HAP-1 (cell line): ENCODE measurements around the gene ENPP7.
A peak's percentile ranks its signal among the peaks of the same experiment; 100 is the strongest.

Experiments
- DNase-seq, 2 experiments: peaks; one replicate each; pipeline ENCODE4 v3.0.0-alpha.2; 2016 to 2020; ENCODE audit warnings: low spot score in 2 of 2
- H3K27me3 ChIP-seq: fragments of 250-450 bp; sonication (Bioruptor Pico); 2 replicates; pipeline ENCODE4 v1.5.1; 2020; ENCODE audit warnings: low read depth, mild to moderate bottlenecking, moderate library complexity
- H3K36me3 ChIP-seq: fragments of 250-450 bp; sonication (Bioruptor Pico); replicated peaks from 2 replicates; pipeline ENCODE4 v1.5.1; 2020; ENCODE audit warnings: mild to moderate bottlenecking
- H3K4me1 ChIP-seq: fragments of 250-450 bp; sonication (Bioruptor Pico); 2 replicates; pipeline ENCODE4 v1.5.1; 2020; ENCODE audit warnings: mild to moderate bottlenecking
- H3K4me3 ChIP-seq: fragments of 250-450 bp; sonication (Bioruptor Pico); 2 replicates; pipeline ENCODE4 v1.5.1; 2020; ENCODE audit warnings: mild to moderate bottlenecking, moderate library complexity
- H3K9me3 ChIP-seq: fragments of 250-450 bp; sonication (Bioruptor Pico); 2 replicates; pipeline ENCODE4 v1.5.1; 2020; ENCODE audit warnings: mild to moderate bottlenecking, moderate library complexity
- in situ Hi-C: fragments of 300-500 bp; cut with MboI; formaldehyde crosslinking; loops from 3 replicates; pipeline ENCODE4 v1.14.3; 2020; ENCODE audit warnings: low sequenced_read_pairs, inconsistent platforms, mixed read lengths

The ENPP7 gene

GRCh38 chr17:79732804-79733691 is 2.3 kb downstream of the ENPP7 start:
- H3K4me1 ChIP-seq: no peaks in the 10 kb centered on the region; the same call in 1 of the 2 replicates
- no peaks in the 10 kb centered on the region for H3K27me3 ChIP-seq
- H3K9me3 ChIP-seq: no peaks in the 10 kb centered on the region
- DNase-seq: no peak
- H3K36me3 ChIP-seq: no peaks in the 10 kb centered on the region
- in situ Hi-C loops: no loop called here
- no peak overlapping the region for H3K4me3 ChIP-seq

DNA sequence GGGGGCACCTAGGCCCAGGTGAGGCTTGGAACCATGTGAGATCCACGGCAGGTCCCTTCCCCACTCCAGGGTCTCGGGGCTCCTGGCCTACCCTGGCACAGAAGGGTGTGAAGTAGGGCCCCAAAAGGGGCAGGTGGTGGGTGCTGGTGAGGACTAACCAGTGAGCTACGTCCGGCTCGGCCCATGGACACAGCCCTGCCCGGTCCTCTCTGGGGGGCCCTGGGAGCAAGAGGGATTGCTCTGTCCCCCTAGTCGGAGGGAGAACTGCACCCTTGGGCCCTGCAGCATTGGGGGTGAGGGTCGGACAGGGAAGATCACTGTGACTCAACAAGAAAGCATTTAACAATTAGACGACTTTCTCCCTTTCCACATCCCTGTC is 2.9 kb downstream of the ENPP7 start:
- Histone ChIP-seq H3K27me3 (no peaks in the 10 kb centered on the region), H3K36me3 (no peaks in the 10 kb centered on the region), H3K4me1 (no peaks in the 10 kb centered on the region), H3K4me3 (no peak overlapping the region), H3K9me3 (no peaks in the 10 kb centered on the region)
- in situ Hi-C loops: no loop called here
- no peak for DNase-seq

DNA sequence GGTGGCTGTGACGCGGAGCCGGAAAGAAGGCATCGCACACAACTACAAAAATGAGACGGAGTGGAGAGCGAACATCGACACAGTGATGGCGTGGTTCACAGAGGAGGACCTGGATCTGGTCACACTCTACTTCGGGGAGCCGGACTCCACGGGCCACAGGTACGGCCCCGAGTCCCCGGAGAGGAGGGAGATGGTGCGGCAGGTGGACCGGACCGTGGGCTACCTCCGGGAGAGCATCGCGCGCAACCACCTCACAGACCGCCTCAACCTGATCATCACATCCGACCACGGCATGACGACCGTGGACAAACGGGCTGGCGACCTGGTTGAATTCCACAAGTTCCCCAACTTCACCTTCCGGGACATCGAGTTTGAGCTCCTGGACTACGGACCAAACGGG is 4.4 kb downstream of the ENPP7 start:
- no peaks in the 10 kb centered on the region for H3K9me3 ChIP-seq
- no peak overlapping the region for H3K4me3 ChIP-seq
- DNase-seq: no peak
- no peaks in the 10 kb centered on the region for H3K4me1 ChIP-seq
- no peaks in the 10 kb centered on the region for H3K36me3 ChIP-seq
- in situ Hi-C loops: no loop called here
- peaks cover 7% of the 10 kb centered on the region for H3K27me3 ChIP-seq

DNA sequence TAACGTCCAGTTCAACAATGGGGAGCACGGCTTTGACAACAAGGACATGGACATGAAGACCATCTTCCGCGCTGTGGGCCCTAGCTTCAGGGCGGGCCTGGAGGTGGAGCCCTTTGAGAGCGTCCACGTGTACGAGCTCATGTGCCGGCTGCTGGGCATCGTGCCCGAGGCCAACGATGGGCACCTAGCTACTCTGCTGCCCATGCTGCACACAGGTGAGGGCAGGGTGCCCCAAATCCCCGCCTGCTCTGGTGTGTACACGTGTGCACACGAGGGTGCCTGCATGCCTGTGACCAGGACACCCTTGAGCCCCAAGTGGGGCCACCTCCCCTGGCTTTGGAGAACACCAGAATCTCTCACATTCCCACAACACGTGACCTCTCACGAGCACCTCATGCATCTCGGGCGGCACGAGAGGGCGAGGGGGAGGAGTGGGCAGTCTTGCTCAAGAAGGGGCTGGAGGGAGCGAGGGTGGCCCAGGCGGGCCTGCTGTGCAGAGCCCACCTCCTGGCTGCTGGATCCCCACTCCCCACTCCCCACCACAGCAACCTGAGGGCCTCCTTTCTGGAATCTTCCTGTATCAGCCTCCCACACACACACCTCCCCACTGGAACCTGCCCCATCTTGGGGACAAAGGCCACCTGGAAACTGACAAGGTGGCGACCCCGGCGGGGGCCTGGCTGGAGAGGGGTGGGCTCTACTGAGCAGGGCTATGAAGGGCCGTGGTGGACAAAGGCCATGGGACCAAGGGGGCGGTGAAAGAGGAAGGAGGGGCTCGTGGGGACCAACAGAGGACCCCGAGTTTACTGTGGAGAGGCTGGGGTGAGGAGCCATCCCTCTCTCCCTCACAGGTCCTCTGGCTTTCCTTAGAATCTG is 6.5 kb downstream of the ENPP7 start:
- H3K27me3 ChIP-seq: peaks cover 13% of the 10 kb centered on the region
- H3K9me3 ChIP-seq: no peaks in the 10 kb centered on the region
- peaks cover 3% of the 10 kb centered on the region; the same call in 1 of the 2 replicates for H3K4me1 ChIP-seq
- no peaks in the 10 kb centered on the region for H3K36me3 ChIP-seq
- H3K4me3 ChIP-seq: no peak overlapping the region
- in situ Hi-C loops: no loop called here
- no peak for DNase-seq

DNA sequence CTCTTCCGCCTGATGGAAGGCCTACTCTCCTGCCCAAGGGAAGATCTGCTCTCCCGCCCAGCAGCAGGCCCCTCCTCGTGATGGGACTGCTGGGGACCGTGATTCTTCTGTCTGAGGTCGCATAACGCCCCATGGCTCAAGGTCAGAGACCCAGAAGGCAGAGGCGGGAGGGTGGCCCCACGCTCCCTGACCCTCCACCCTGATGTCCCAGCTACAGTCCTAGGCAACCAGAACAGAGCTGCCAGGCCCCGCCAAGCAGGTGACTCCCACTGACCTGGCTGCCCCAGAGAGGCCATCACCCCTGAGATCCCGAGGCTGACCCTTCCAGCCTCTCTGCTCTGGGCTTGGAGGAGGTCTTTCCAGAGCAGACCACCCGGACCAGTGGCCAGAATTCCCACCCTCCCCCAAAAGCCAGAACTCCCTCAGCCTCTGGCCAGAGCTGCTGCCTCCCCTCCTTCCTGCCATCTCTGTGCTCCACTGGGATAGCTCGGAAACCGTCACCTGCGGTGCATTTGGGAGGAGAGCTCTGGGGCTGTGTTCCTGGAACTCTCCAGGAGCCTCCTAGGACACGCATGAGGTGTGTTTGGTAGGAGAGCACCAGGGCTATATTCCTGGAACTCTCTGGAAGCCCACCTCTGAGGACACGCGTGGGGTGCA is 7.3 kb downstream of the ENPP7 start:
- Histone ChIP-seq H3K27me3 (peaks cover 13% of the 10 kb centered on the region), H3K4me1 (peaks cover 4% of the 10 kb centered on the region; the same call in 1 of the 2 replicates), H3K9me3 (no peaks in the 10 kb centered on the region), H3K4me3 (no peak overlapping the region), H3K36me3 (no peaks in the 10 kb centered on the region)
- DNase-seq: no peak
- in situ Hi-C loops: no loop called here

DNA sequence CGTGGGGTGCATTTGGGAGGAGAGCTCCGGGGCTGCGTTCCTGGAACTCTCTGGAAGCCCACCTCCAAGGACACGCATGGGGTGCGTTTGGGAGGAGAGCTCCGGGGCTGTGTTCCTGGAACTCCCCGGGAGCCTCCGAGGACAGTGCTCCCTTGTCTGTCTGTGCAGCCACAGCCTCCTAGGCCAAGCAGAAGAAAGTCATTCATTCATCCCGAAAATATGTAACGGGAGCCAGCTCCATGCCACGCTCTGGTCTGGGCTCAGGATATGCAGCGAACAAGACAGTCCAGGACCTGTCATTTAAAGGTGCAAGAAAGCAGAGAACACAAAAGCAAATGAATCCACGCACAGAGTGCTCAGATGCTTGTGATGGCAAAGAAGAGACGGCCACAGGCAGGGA is 7.9 kb downstream of the ENPP7 start:
- Histone ChIP-seq H3K36me3 (no peaks in the 10 kb centered on the region), H3K9me3 (no peaks in the 10 kb centered on the region), H3K27me3 (peaks cover 13% of the 10 kb centered on the region), H3K4me1 (peaks cover 4% of the 10 kb centered on the region; the same call in 1 of the 2 replicates), H3K4me3 (no peak overlapping the region)
- DNase-seq: no peak
- in situ Hi-C loops: no loop called here

- in situ Hi-C loops: no loop called here
- Histone ChIP-seq H3K36me3 (no peaks in the 10 kb centered on the region), H3K4me1 (peaks cover 4% of the 10 kb centered on the region; the same call in 1 of the 2 replicates), H3K4me3 (no peak overlapping the region), H3K9me3 (no peaks in the 10 kb centered on the region), H3K27me3 (peaks cover 13% of the 10 kb centered on the region)
- no peak for DNase-seq
Observed at GRCh38 chr17:79739148-79740062, 8.7 kb downstream of the ENPP7 start.

- no peaks in the 10 kb centered on the region for H3K36me3 ChIP-seq
- no peak for DNase-seq
- H3K4me1 ChIP-seq: peaks cover 4% of the 10 kb centered on the region; the same call in 1 of the 2 replicates
- no peak overlapping the region for H3K4me3 ChIP-seq
- in situ Hi-C loops: no loop called here
- H3K27me3 ChIP-seq: peaks cover 13% of the 10 kb centered on the region
- no peaks in the 10 kb centered on the region for H3K9me3 ChIP-seq
Observed at GRCh38 chr17:79740413-79740812, 9.7 kb downstream of the ENPP7 start.

- no peak for DNase-seq
- Histone ChIP-seq H3K9me3 (no peaks in the 10 kb centered on the region), H3K4me3 (peak overlapping the region; percentile 38), H3K4me1 (peaks cover 4% of the 10 kb centered on the region; the same call in 1 of the 2 replicates), H3K36me3 (no peaks in the 10 kb centered on the region), H3K27me3 (peaks cover 13% of the 10 kb centered on the region)
- in situ Hi-C loops: no loop called here
Observed at GRCh38 chr17:79741401-79741750, 10.6 kb downstream of the ENPP7 start.

DNA sequence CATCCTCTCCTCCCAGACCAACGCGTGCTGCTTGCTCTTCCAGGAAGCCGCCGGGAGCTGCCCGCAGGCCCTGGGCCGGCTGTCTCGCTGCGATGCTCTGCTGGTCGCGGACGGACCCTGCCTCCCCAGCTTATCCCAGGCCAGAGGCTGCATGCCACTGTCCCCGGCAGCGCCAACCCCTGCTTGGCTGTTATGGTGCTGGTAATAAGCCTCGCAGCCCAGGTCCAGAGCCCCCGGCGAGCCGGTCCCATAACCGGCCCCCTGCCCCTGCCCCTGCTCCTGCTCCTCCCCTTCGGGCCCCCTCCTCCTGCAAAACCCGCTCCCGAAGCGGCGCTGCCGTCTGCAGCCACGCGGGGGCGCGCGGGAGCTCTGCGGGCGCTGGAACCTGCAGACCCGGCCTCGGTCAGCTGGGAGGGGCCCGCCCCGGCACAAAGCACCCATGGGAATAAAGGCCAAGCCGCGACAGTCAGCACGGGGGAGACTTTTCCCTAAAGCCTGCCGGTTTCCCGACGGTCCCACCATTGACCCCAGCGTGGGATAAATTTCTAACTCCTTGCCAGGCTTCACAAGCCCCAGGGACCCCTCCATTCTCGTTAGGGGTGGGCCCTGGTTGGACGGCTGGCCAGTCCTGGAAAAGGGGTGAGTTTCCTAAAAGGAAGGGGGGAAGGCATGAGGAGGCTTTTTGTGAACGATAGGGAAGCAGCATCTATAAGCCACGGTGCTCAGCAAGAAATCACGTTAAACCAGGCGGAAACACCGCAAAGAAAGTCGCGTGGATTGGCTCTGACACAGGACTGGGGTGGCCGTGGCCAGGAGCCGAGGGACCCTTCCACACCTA is 11.2 kb downstream of the ENPP7 start:
- H3K27me3 ChIP-seq: peaks cover 13% of the 10 kb centered on the region
- in situ Hi-C loops: no loop called here
- H3K9me3 ChIP-seq: no peaks in the 10 kb centered on the region
- H3K4me3 ChIP-seq: peak overlapping the region; percentile 38
- H3K36me3 ChIP-seq: no peaks in the 10 kb centered on the region
- peaks cover 4% of the 10 kb centered on the region; the same call in 1 of the 2 replicates for H3K4me1 ChIP-seq
- peak; percentile 81 to 92 for DNase-seq

DNA sequence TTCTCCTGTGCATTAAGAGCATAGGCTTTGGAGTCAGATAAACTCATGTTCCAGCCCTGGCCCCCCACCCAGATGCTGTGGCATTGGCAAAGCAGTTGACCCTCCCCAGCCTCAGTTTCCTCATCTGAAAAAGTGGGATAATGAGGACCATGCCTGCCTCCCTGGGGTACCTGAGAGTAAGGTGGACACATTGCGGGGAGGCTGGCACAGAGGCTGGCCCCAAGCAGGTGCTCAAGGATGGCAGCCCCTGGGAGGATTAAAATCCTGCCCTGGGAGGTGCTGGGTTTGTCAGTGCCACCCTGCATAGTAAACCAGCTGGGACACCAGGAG is 11.8 kb downstream of the ENPP7 start:
- Histone ChIP-seq H3K36me3 (no peaks in the 10 kb centered on the region), H3K4me3 (no peak overlapping the region), H3K27me3 (peaks cover 13% of the 10 kb centered on the region), H3K9me3 (no peaks in the 10 kb centered on the region), H3K4me1 (peaks cover 4% of the 10 kb centered on the region; the same call in 1 of the 2 replicates)
- in situ Hi-C loops: no loop called here
- no peak for DNase-seq

- peaks cover 5% of the 10 kb centered on the region; the same call in 1 of the 2 replicates for H3K4me1 ChIP-seq
- H3K27me3 ChIP-seq: peaks cover 13% of the 10 kb centered on the region
- H3K9me3 ChIP-seq: no peaks in the 10 kb centered on the region
- H3K4me3 ChIP-seq: no peak overlapping the region
- DNase-seq: no peak
- H3K36me3 ChIP-seq: no peaks in the 10 kb centered on the region
- in situ Hi-C loops: no loop called here
Observed at GRCh38 chr17:79742951-79743476, 12.3 kb downstream of the ENPP7 start.
